Mucosa of stomach (tissue), 1 donor: ENCODE data around the gene SMC3.
A peak's percentile ranks its signal among the peaks of the same experiment; 100 is the strongest.

Source experiments
- H3K27me3 ChIP-seq: one replicate; pipeline ENCODE4 v1.7.0; 2013; ENCODE audit warnings: mild to moderate bottlenecking, low read length; ENCODE audit not compliant: control insufficient read depth, insufficient read depth
- H3K36me3 ChIP-seq: one replicate; pipeline ENCODE4 v1.7.0; 2013; ENCODE audit warnings: low read length; ENCODE audit not compliant: control insufficient read depth, insufficient read depth
- H3K4me1 ChIP-seq: one replicate; pipeline ENCODE4 v1.7.0; 2013; ENCODE audit warnings: mild to moderate bottlenecking, low read length; ENCODE audit not compliant: control insufficient read depth, insufficient read depth
- H3K4me3 ChIP-seq: one replicate; pipeline ENCODE4 v1.7.0; 2013; ENCODE audit warnings: low read length
- H3K9ac ChIP-seq: one replicate; pipeline ENCODE4 v1.7.0; 2013; ENCODE audit warnings: mild to moderate bottlenecking, low read length, moderate library complexity
- H3K9me3 ChIP-seq: one replicate; pipeline ENCODE4 v1.7.0; 2013; ENCODE audit warnings: mild to moderate bottlenecking, low read length, moderate library complexity; ENCODE audit not compliant: control insufficient read depth
- donor health status: Pancreatic carcinoma.

The SMC3 gene

GRCh38 chr10:110568055-110568735 is 700 bp downstream of the SMC3 start:
- H3K36me3 ChIP-seq: no peaks in the 10 kb centered on the region
- H3K4me1 ChIP-seq: no peaks in the 10 kb centered on the region
- peaks cover 9% of the 10 kb centered on the region for H3K27me3 ChIP-seq
- no peaks in the 10 kb centered on the region for H3K9me3 ChIP-seq
- H3K9ac ChIP-seq: peak overlapping the region; percentile 90
- H3K4me3 ChIP-seq: peak overlapping the region; percentile 86

DNA sequence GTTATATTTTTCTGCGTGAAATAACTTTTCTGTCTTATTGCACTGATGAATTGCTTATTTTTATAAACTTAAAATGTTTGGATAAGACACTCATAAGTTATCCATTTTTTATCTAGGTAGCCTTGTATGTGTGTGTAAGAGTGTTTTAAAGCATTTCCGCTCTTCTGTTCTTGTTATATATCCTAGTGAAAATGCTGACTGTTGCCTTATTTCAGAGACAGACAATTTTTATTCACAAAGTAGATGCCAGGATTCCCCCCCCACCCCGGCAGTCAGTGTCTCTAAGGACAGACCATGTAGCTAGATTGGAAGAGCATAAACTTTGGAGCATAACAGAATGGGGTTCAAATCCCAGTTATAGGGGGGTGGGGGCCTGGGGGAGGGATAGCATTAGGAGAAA is 1.6 kb downstream of the SMC3 start:
- H3K27me3 ChIP-seq: peaks cover 6% of the 10 kb centered on the region
- no peaks in the 10 kb centered on the region for H3K4me1 ChIP-seq
- H3K9ac ChIP-seq: no peak overlapping the region
- H3K9me3 ChIP-seq: no peaks in the 10 kb centered on the region
- no peak overlapping the region for H3K4me3 ChIP-seq
- H3K36me3 ChIP-seq: no peaks in the 10 kb centered on the region

- Histone ChIP-seq H3K9ac (no peak overlapping the region), H3K4me1 (no peaks in the 10 kb centered on the region)
These were observed 2.2 kb downstream of the SMC3 start for GRCh38 chr10:110569736-110570135.

GRCh38 chr10:110571093-110571743 is 3.7 kb downstream of the SMC3 start:
- Histone ChIP-seq H3K4me3 (no peak overlapping the region), H3K4me1 (no peaks in the 10 kb centered on the region), H3K9me3 (no peaks in the 10 kb centered on the region), H3K9ac (no peak overlapping the region), H3K27me3 (no peaks in the 10 kb centered on the region), H3K36me3 (no peaks in the 10 kb centered on the region)

More at GRCh38 chr10:110569736-110570135, 2.2 kb downstream of the SMC3 start:
- H3K27me3 ChIP-seq: peaks cover 3% of the 10 kb centered on the region
- no peak overlapping the region for H3K4me3 ChIP-seq
- no peaks in the 10 kb centered on the region for H3K9me3 ChIP-seq
- no peaks in the 10 kb centered on the region for H3K36me3 ChIP-seq

- Histone ChIP-seq H3K4me1 (no peaks in the 10 kb centered on the region), H3K9ac (no peak overlapping the region), H3K9me3 (no peaks in the 10 kb centered on the region), H3K36me3 (no peaks in the 10 kb centered on the region), H3K27me3 (no peaks in the 10 kb centered on the region), H3K4me3 (no peak overlapping the region)
These were observed 5.4 kb downstream of the SMC3 start for GRCh38 chr10:110572862-110573261.

DNA sequence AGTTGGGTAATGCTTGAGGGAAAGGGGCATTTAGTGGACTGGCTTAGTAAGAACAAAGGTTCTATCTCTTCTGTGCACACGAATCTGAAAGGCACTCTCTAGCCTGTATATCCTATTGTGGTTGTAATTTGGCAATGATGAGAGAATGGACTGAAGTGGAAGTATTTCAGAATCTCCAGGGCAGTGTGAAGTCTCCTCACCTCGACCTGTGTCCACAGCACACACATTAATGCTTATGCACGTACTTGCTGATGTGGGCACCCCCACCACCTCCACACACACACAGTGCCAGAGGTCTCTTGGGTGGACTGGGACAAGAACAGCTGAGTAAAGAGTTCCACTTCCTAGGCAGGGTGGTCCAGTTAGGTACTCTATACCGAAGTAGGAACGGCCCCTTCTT is 6.9 kb downstream of the SMC3 start:
- H3K4me1 ChIP-seq: no peaks in the 10 kb centered on the region
- no peak overlapping the region for H3K4me3 ChIP-seq
- no peaks in the 10 kb centered on the region for H3K36me3 ChIP-seq
- H3K9ac ChIP-seq: no peak overlapping the region
- H3K9me3 ChIP-seq: no peaks in the 10 kb centered on the region
- H3K27me3 ChIP-seq: no peaks in the 10 kb centered on the region

GRCh38 chr10:110576220-110576619 is 8.7 kb downstream of the SMC3 start:
- H3K9me3 ChIP-seq: no peaks in the 10 kb centered on the region

DNA sequence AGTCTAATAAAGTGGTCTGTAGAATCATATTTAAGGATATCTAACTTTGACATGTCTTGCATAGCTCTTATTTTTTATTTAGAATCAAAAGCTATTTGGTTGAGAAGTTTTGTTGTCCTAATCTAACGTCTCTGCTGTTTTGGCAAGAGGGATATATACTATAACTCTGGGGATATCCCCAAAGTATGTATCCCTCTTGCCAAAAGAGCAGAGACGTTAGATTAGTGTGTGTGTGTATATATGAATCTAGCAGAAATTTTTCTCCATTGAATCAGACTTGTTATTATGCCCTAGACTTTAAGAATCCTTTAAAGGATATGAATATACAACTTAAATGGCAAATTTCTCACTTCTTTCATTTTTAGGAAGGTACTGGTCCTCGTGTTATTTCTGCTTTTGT is 9.6 kb downstream of the SMC3 start:
- Histone ChIP-seq H3K4me3 (no peak overlapping the region), H3K4me1 (no peaks in the 10 kb centered on the region), H3K9ac (no peak overlapping the region), H3K36me3 (no peaks in the 10 kb centered on the region), H3K9me3 (no peaks in the 10 kb centered on the region), H3K27me3 (no peaks in the 10 kb centered on the region)

More at GRCh38 chr10:110576220-110576619, 8.7 kb downstream of the SMC3 start:
- no peaks in the 10 kb centered on the region for H3K4me1 ChIP-seq
- H3K4me3 ChIP-seq: no peak overlapping the region
- no peaks in the 10 kb centered on the region for H3K36me3 ChIP-seq
- no peak overlapping the region for H3K9ac ChIP-seq
- no peaks in the 10 kb centered on the region for H3K27me3 ChIP-seq

DNA sequence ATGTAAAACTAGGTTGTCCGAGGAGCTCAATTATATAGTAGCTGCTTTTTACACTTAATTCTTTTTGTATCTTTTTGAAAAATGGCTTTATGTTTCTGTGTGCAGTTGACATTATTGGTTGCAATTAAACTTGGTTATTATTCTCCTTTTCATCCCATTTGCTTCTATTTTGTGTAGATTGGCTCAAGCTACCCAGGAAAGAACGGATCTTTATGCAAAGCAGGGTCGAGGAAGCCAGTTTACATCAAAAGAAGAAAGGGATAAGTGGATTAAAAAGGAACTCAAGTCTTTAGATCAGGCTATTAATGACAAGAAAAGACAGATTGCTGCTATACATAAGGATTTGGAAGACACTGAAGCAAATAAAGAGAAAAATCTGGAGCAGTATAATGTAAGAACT is 16.5 kb downstream of the SMC3 start:
- H3K4me1 ChIP-seq: no peaks in the 10 kb centered on the region
- H3K36me3 ChIP-seq: no peaks in the 10 kb centered on the region
- H3K27me3 ChIP-seq: no peaks in the 10 kb centered on the region
- H3K9ac ChIP-seq: no peak overlapping the region
- H3K9me3 ChIP-seq: no peaks in the 10 kb centered on the region
- no peak overlapping the region for H3K4me3 ChIP-seq

DNA sequence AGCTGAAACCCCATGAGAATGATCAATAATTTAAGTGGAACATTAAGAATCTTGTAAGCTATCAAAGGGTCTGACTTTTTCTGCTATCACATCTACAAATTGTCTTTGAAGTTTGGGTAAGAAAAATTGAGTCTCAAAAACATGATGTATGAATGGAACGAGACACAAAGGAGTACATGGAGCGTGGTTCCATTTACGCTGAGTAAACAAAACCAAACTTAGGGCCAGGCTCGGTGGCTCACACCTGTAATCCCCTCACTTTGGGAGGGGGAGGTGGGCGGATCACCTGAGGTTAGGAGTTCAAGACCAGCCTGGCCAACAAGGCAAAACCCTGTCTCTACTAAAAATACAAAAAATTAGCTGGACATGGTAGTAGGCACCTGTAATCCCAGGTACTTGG is 24.3 kb downstream of the SMC3 start:
- Histone ChIP-seq H3K4me1 (no peaks in the 10 kb centered on the region), H3K36me3 (no peaks in the 10 kb centered on the region), H3K9ac (no peak overlapping the region), H3K9me3 (no peaks in the 10 kb centered on the region), H3K4me3 (no peak overlapping the region), H3K27me3 (no peaks in the 10 kb centered on the region)

GRCh38 chr10:110597476-110597875 is 30.0 kb downstream of the SMC3 start:
- no peak overlapping the region for H3K4me3 ChIP-seq
- no peaks in the 10 kb centered on the region for H3K9me3 ChIP-seq
- no peak overlapping the region for H3K9ac ChIP-seq
- H3K36me3 ChIP-seq: no peaks in the 10 kb centered on the region
- no peaks in the 10 kb centered on the region for H3K4me1 ChIP-seq
- no peaks in the 10 kb centered on the region for H3K27me3 ChIP-seq

DNA sequence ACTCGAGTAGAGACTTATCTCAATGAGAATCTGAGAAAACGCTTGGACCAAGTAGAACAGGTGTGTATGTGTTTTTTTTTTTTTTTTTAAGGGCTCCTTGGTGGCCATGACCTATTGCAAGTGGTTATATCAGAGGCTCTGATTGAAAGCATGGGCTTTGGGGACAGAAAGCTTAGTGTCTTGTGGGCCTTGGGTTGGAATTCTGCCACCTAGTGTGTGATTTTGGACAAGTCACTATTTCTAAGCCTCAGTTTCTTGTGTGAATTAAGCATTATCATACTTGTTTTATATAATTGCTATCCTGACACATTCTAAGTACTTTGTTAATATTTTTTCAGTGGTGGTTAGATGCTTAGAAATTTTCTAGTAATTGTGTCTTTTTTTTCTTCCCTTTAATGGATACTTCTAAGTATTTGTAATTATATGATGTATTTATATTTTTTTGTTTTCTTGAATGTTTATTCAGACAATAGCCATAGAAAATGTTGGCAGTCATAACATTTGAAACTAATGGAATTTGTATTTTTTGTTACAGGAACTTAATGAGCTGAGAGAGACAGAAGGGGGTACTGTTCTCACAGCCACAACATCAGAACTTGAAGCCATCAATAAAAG is 33.1 kb downstream of the SMC3 start:
- Histone ChIP-seq H3K4me3 (no peak overlapping the region), H3K9me3 (no peaks in the 10 kb centered on the region), H3K36me3 (no peaks in the 10 kb centered on the region), H3K9ac (no peak overlapping the region), H3K4me1 (no peaks in the 10 kb centered on the region), H3K27me3 (no peaks in the 10 kb centered on the region)
